ENCODE measurements around the gene ABLIM3. TPM values are rescaled to one million over a fixed set of nuclear protein-coding genes. Genes with fewer than 3 reads are reported as not detected.

Gene ABLIM3
- total and polyA plus RNA-seq, 4 experiments from 2014 or later = not detected

DNA sequence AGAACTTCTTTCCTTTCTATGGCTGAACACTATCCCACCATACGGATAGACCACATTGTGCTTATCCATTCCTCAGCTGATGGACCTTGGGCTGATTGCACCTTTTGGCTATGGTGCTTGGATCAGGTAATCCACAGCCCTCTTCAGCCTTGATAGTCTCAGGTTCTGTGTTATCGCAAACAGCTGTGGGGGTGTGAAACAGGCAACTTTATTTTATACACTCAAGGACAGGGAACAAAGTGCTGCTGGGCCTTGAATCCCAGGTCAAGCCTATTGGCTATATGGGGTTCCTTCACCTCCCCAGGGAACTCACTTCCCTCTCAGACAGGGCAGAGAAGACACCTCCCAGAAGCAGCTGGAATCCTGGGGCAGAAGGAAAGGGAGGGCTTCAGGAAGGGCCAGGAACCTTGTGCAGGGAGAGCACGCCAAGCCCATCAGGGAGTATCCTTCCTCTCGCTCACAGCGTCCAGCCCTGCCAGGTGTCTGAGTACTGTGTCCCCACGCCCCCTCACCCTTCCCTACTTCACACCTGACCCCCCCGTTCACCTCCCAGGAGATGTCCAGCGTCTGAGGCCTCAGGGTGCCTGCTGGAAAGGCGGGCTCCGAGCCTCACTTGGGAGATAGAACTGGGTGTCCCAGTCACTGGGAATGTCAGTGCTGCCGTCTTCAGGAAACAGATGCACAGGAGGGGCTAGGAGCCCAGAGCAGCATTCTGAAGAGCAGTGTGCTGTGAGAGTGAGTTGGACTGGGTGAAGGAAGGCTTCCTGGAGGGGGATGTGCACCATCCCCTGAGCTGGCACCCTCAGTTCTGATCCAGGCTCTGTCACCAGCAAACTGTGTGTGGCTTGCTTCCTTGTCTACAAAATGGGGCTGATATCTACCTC, 163.1 kb downstream of the ABLIM3 start:
- H3K4me1 Mint-ChIP-seq = no peaks in the 10 kb centered on the region
- no peaks in the 10 kb centered on the region for H3K27me3 ChIP-seq (ENCODE audit: insufficient read depth, low read length)
- ChIA-PET CTCF (ENCODE audit: partially characterized antibody) (interaction anchor here (1.2 to 24.9 kb wide), 2 partner anchors 10 to 64 kb away, joined by 4 to 564 read pairs; no protein-coding TSS in a partner anchor), POLR2A (ENCODE audit: partially characterized antibody) (no interaction called here)
- peaks cover 0 to 4% of the 10 kb centered on the region in 2 donors for H3K27me3 Mint-ChIP-seq
- no peaks in the 10 kb centered on the region for H3K9me3 Mint-ChIP-seq
- H3K36me3 Mint-ChIP-seq = no peaks in the 10 kb centered on the region
- no peak overlapping the region for H3K27ac Mint-ChIP-seq
- H3K9me3 ChIP-seq (ENCODE audit: control insufficient read depth in 1 of 2, low read length in 2 of 2) = no peaks in the 10 kb centered on the region
- H3K36me3 ChIP-seq (ENCODE audit: insufficient read depth, low read length) = no peaks in the 10 kb centered on the region
- H3K4me3 Mint-ChIP-seq = no peak overlapping the region
- H3K27ac ChIP-seq (ENCODE audit: low read depth, low read length) = no peak overlapping the region
- no peak overlapping the region for H3K4me3 ChIP-seq (ENCODE audit: low read length in 2 of 2)
- DNase-seq = no peak
- intact Hi-C loops (cut with micrococcal nuclease) = no loop called here
- H3K4me1 ChIP-seq (ENCODE audit: insufficient read depth, low read length) = no peaks in the 10 kb centered on the region

- Histone ChIP-seq H3K36me3 (ENCODE audit: insufficient read depth, low read length) (no peaks in the 10 kb centered on the region), H3K4me3 (ENCODE audit: low read length in 2 of 2) (no peak overlapping the region), H3K27ac (ENCODE audit: low read depth, low read length) (no peak overlapping the region), H3K27me3 (ENCODE audit: insufficient read depth, low read length) (no peaks in the 10 kb centered on the region), H3K4me1 (ENCODE audit: insufficient read depth, low read length) (no peaks in the 10 kb centered on the region), H3K9me3 (ENCODE audit: control insufficient read depth in 1 of 2, low read length in 2 of 2) (no peaks in the 10 kb centered on the region)
- H3K4me3 Mint-ChIP-seq = no peak overlapping the region
- intact Hi-C loops (cut with micrococcal nuclease) = no loop called here
- no peaks in the 10 kb centered on the region for H3K36me3 Mint-ChIP-seq
- H3K9me3 Mint-ChIP-seq = no peaks in the 10 kb centered on the region
- no peaks in the 10 kb centered on the region for H3K27me3 Mint-ChIP-seq
- no peak for DNase-seq
- H3K27ac Mint-ChIP-seq = no peak overlapping the region
- ChIA-PET CTCF (ENCODE audit: partially characterized antibody) (interaction anchor here (1.1 to 24.9 kb wide), 5 partner anchors 8 to 72 kb away, joined by 3 to 564 read pairs (median 3); no protein-coding TSS in a partner anchor), POLR2A (ENCODE audit: partially characterized antibody) (no interaction called here)
- no peaks in the 10 kb centered on the region for H3K4me1 Mint-ChIP-seq
Observed at GRCh38 chr5:149309354-149309753, 168.1 kb downstream of the ABLIM3 start.

Other genes with a start within 250 kb of the ABLIM3 start
- gene SH3TC2, start 78.4 kb upstream of the ABLIM3 start, total RNA-seq = not detected
- not detected for gene SH3TC2, start 78.4 kb upstream of the ABLIM3 start, polyA plus RNA-seq
- not detected for gene AFAP1L1, start 130.4 kb downstream of the ABLIM3 start, total RNA-seq
- gene AFAP1L1, start 130.4 kb downstream of the ABLIM3 start, polyA plus RNA-seq = not detected
- gene GRPEL2, start 204.0 kb downstream of the ABLIM3 start, total RNA-seq = 10 to 100 TPM; 39.4 to 41.9 TPM
- 1 to 10 TPM; 6.9 to 7.1 TPM for gene GRPEL2, start 204.0 kb downstream of the ABLIM3 start, polyA plus RNA-seq
- gene PCYOX1L, start 216.6 kb downstream of the ABLIM3 start, total RNA-seq = 10 to 100 TPM; 40.4 to 43.9 TPM
- gene PCYOX1L, start 216.6 kb downstream of the ABLIM3 start, polyA plus RNA-seq = 10 to 100 TPM in 1 of 2 donors, 1 to 10 TPM in 1; 9.9 to 15.6 TPM
- gene IL17B, start 237.8 kb downstream of the ABLIM3 start, total RNA-seq = not detected
- not detected for gene IL17B, start 237.8 kb downstream of the ABLIM3 start, polyA plus RNA-seq

Measured in CD4-positive, alpha-beta memory T cell (primary cell).